ENCODE measurements around the gene TAOK2. TPM values are rescaled to one million over a fixed set of nuclear protein-coding genes. Genes with fewer than 3 reads are reported as not detected.

The TAOK2 gene
- total and polyA plus RNA-seq, 2 of the 13 experiments (the other 11 are each of a cell fraction or from before 2014, with no cell fraction given) = 17.4 to 43.2 TPM

GRCh38 chr16:29995911-29996765, 22.5 kb downstream of the TAOK2 start, which contains the start of gene INO80E (continued):
- no peak; the same call in 1 of the 2 replicates for TF ChIP-seq ZNF724P (CRISPR knock-in tag; IDR thresholded peaks at IDR 0.05; ENCODE audit: borderline replicate concordance)
- TF ChIP-seq ZNF136 (CRISPR knock-in tag; IDR thresholded peaks at IDR 0.05; ENCODE audit: low read depth) = no peak; the same call in 1 of the 2 replicates
- TF ChIP-seq, protein P1, sequence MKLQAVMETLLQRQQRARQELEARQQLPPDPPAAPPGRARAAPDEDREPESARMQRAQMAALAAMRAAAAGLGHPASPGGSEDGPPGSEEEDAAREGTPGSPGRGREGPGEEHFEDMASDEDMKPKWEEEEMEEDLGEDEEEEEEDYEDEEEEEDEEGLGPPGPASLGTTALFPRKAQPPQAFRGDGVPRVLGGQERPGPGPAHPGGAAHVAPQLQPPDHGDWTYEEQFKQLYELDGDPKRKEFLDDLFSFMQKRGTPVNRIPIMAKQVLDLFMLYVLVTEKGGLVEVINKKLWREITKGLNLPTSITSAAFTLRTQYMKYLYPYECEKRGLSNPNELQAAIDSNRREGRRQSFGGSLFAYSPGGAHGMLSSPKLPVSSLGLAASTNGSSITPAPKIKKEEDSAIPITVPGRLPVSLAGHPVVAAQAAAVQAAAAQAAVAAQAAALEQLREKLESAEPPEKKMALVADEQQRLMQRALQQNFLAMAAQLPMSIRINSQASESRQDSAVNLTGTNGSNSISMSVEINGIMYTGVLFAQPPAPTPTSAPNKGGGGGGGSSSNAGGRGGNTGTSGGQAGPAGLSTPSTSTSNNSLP (IDR thresholded peaks at IDR 0.05; ENCODE audit: low read depth, low read length) = no peak
- peak; percentile 56; the same call in 1 of the 2 replicates for TF ChIP-seq TSC22D2 (CRISPR knock-in tag; IDR thresholded peaks at IDR 0.05; ENCODE audit: borderline replicate concordance)
- peak; percentile 53; the same call in 1 of the 2 replicates for TF ChIP-seq ZFP36L1 (CRISPR knock-in tag; IDR thresholded peaks at IDR 0.05)
- TF ChIP-seq THYN1 (CRISPR knock-in tag; IDR thresholded peaks at IDR 0.05; ENCODE audit: borderline replicate concordance, low read depth) = no peak
- no peak for TF ChIP-seq ZZZ3 (CRISPR knock-in tag; IDR thresholded peaks at IDR 0.05; ENCODE audit: borderline replicate concordance)
- no peak; the same call in 1 of the 2 replicates for TF ChIP-seq HOXD1 (CRISPR knock-in tag; IDR thresholded peaks at IDR 0.05)
- TF ChIP-seq ZKSCAN5 (CRISPR knock-in tag; IDR thresholded peaks at IDR 0.05) = peak; percentile 67; the same call in 1 of the 2 replicates
- no peak; the same call in 1 of the 2 replicates for TF ChIP-seq ZNF703 (CRISPR knock-in tag; IDR thresholded peaks at IDR 0.05; ENCODE audit: borderline replicate concordance)
- peak; percentile 95 for TF ChIP-seq ZNF335 (CRISPR knock-in tag; IDR thresholded peaks at IDR 0.05)
- peak; percentile 82 for TF ChIP-seq DNMT3B (CRISPR knock-in tag; conservative IDR thresholded peaks at IDR 0.05)
- TF ChIP-seq, protein P2, sequence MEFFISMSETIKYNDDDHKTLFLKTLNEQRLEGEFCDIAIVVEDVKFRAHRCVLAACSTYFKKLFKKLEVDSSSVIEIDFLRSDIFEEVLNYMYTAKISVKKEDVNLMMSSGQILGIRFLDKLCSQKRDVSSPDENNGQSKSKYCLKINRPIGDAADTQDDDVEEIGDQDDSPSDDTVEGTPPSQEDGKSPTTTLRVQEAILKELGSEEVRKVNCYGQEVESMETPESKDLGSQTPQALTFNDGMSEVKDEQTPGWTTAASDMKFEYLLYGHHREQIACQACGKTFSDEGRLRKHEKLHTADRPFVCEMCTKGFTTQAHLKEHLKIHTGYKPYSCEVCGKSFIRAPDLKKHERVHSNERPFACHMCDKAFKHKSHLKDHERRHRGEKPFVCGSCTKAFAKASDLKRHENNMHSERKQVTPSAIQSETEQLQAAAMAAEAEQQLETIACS (CRISPR knock-in tag; IDR thresholded peaks at IDR 0.05) = 0 out of 2 replicates have a peak, but pooled peaks have one; percentile 40
- peak; percentile 66; the same call in 1 of the 2 replicates for TF ChIP-seq MXD4 (CRISPR knock-in tag; IDR thresholded peaks at IDR 0.05)
- no peak; the same call in 1 of the 2 replicates for TF ChIP-seq REL (CRISPR knock-in tag; conservative IDR thresholded peaks at IDR 0.05)
- no peak for TF ChIP-seq DZIP1 (CRISPR knock-in tag; IDR thresholded peaks at IDR 0.05)
- peak; percentile 63 for TF ChIP-seq PAXIP1 (CRISPR knock-in tag; conservative IDR thresholded peaks at IDR 0.05)
- peak; percentile 37; the same call in 1 of the 2 replicates for TF ChIP-seq ZNF329 (CRISPR knock-in tag; IDR thresholded peaks at IDR 0.05; ENCODE audit: low read depth)
- TF ChIP-seq ASH2L (IDR thresholded peaks at IDR 0.05; ENCODE audit: insufficient read length, low read depth, low read length) = peak; percentile 98

Data from HepG2 (cell line).